Astrocyte of the spinal cord (primary cell): ENCODE measurements around the gene FASN.

ENCODE experiments used
- DNase-seq: peaks from one replicate; pipeline ENCODE4 v3.0.0; 2011; ENCODE audit warnings: low read depth, low spot score
- H3K4me3 ChIP-seq: 2 replicates; pipeline ENCODE4 v1.5.1; 2011; ENCODE audit warnings: low read depth, mild to moderate bottlenecking, low read length, moderate library complexity
- in situ Hi-C: cut with HindIII; loops from 2 replicates; pipeline ENCODE4 v1.10.0; 2017; ENCODE audit warnings: low sequenced_read_pairs
- TF ChIP-seq, protein P1 (sequence below): IDR thresholded peaks from 2 replicates; pipeline ENCODE4 v1.5.1; 2012; ENCODE audit warnings: low read depth, mild to moderate bottlenecking, low read length, inconsistent platforms

FASN gene

DNA sequence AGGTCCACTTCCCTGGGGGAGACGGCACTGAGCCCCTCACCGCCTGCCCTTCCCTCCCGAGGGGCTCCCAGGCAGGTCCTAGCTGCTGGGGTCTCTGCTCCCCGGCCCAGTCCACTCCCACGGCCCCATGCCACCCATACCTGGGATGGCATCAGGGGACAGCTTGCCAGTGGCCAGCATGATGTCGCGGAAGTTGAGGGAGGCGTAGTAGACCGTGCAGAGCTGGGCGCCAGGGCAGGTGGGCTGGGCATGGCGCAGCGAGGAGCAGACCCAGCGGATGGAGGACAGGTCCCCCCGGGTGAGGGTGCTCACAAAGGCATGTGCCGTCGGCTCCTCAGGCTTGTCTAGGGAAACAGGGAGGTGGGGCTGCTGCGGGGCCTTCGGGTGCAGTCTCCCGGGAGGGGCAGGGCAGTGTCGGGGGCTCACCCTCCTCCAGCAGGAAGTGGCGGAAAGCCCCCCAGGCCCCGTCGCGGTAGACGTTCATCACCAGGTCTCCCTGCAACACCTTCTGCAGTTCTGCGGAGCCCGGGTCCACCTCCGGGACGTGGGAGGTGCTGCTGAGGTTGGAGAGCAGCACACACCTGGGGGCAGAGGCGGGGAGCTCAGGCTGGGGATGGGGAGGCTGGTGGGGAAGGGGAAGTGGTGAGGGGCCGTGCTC lies 13.5 kb downstream of the FASN start:
- in situ Hi-C loops: no loop called here
- no peak overlapping the region for H3K4me3 ChIP-seq
- DNase-seq: no peak
- TF ChIP-seq, protein P1, sequence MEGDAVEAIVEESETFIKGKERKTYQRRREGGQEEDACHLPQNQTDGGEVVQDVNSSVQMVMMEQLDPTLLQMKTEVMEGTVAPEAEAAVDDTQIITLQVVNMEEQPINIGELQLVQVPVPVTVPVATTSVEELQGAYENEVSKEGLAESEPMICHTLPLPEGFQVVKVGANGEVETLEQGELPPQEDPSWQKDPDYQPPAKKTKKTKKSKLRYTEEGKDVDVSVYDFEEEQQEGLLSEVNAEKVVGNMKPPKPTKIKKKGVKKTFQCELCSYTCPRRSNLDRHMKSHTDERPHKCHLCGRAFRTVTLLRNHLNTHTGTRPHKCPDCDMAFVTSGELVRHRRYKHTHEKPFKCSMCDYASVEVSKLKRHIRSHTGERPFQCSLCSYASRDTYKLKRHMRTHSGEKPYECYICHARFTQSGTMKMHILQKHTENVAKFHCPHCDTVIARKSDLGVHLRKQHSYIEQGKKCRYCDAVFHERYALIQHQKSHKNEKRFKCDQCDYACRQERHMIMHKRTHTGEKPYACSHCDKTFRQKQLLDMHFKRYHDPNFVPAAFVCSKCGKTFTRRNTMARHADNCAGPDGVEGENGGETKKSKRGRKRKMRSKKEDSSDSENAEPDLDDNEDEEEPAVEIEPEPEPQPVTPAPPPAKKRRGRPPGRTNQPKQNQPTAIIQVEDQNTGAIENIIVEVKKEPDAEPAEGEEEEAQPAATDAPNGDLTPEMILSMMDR: no peak

DNA sequence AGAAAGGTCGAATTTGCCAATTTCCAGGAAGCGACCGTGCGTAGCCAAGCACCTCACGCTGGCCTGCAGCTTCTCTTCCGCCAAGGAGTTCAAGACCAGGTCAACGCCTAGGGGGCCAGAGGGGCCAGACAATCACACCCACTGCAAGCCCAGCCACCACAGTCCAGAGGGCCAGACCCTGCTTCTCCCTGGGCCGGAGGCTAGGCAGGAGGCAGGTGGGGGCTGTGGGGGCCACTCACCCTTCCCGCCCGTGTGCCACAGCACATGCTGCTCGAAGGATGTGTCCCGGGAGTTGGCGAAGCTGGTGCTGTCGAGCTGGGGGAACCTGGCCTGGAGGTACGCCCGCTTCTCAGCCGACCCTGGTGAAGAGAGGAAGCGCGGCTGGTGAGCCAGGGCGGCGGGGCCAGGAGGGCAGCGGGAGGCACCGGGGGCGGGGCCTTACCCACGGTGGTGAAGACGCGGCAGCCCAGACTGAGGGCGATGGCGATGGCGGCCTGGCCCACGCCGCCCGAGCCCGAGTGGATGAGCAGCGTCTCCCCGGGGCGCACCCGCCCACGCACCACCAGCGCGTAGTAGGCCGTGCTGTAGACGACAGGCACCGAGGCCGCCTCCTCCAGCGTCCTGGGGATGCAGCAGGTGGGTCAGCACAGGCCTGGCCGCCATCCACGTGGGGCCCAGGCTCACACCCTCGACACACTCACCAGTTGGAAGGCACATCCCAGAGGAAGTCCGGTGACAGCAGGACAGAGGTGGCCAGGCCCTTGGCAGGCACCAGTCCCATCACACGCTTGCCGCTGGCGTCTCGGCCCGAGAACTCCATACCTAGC lies 14.3 kb downstream of the FASN start:
- in situ Hi-C loops: no loop called here
- TF ChIP-seq, protein P1: no peak
- no peak overlapping the region for H3K4me3 ChIP-seq
- no peak for DNase-seq

DNA sequence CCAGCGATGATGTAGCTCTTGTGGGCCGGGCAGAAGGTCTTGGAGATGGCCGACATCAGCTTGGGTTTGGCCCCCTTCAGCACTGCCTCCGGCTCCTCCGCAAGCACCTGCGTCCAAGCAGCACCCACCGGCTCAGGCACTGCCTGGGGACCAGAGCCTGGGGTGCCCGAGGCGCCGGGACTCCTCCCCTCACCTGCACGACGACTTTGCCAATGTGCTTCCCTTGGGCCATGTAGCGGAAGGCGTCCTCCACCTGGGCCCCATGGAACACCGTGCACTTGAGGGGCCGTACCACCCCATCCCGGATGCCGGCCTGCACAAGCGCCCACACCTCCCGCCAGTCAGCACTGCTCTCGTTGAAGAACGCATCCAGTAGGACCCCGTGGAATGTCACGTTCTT lies 15.0 kb downstream of the FASN start:
- TF ChIP-seq, protein P1: no peak
- in situ Hi-C loops: no loop called here
- no peak overlapping the region for H3K4me3 ChIP-seq
- DNase-seq: no peak

DNA sequence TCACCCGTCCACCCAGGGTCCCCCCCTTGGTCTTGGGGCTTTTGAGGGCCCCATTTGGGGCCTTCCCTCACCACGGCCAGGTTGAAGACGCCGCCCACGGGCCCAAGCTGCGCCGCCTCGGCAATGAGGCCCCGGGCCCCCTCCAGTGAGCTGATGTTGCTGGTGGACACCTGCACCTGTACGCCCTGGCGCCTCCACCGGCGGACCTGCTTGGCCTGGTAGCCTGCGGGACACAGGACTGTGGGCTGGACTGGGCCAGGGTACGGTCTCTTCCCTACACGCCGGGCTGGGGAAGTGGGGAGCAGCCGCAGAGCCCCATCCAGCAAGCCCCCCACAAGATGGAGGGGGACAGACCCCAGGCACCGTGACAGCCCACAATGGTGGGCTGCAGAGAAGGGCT lies 15.6 kb downstream of the FASN start:
- no peak overlapping the region for H3K4me3 ChIP-seq
- in situ Hi-C loops: no loop called here
- no peak for DNase-seq
- TF ChIP-seq, protein P1: no peak

DNA sequence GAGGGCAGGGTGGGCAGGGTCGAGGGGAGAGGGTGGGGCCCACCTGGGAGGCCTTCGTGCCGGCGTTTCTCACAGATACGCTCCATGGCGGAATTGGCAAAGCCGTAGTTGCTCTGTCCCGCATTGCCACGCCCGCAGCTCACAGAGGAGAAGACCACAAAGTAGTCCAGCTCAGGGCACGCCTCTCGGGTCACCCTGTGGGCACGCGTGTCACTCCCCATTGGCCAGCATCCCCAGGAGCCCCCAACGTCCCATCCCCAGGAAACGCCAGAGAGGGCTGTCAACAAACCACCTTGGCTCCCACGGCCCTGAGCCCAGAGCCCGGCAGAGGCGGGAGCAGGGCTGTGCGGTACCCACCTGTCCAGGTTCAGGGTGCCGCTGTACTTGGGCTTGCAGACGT lies 16.1 kb downstream of the FASN start:
- DNase-seq: no peak
- no peak overlapping the region for H3K4me3 ChIP-seq
- in situ Hi-C loops: no loop called here
- TF ChIP-seq, protein P1: no peak

DNA sequence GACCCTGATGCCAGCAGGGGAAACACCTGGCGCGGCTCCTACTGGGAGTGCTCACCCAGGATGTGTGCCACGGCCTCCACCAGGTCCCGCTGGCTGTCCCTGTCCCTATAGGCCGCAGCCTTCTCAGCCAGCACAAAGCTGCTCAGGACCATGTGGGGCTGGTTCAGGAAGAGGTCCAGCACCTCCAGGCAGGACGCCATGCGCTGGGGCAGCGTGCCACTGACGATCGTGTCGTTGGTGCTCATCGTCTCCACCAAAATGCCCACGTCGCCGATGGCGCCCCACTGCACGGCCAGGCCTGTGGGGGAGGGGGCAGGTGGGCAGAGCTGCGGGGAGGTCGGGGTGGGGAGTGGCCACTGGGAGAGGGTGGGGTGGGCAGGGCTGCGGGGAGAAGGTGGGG lies 16.5 kb downstream of the FASN start:
- TF ChIP-seq, protein P1: no peak
- in situ Hi-C loops: no loop called here
- no peak overlapping the region for H3K4me3 ChIP-seq
- no peak for DNase-seq
